NB4 (cell line): ENCODE measurements around the gene PDLIM5.

Experiments
- CTCF ChIP-seq: IDR thresholded peaks from one replicate; pipeline ENCODE4 v1.5.1; 2012; ENCODE audit warnings: low read depth, low read length
- POLR2A ChIP-seq: IDR thresholded peaks from 2 replicates; pipeline ENCODE4 v1.6.1; 2011; ENCODE audit warnings: mild to moderate bottlenecking; ENCODE audit not compliant: insufficient read length; ENCODE audit errors: extremely low read depth

- TF ChIP-seq CTCF, result no peak
- no peak for TF ChIP-seq POLR2A
These were observed 187.6 kb downstream of the PDLIM5 start for GRCh38 chr4:94639298-94639697.
